ENCODE results near the gene RAC2. TPM values are rescaled to one million over a fixed set of nuclear protein-coding genes. Genes with fewer than 3 reads are reported as not detected.

RAC2 gene
- total RNA-seq, 1 donor from 2014 or later, result 1.2 TPM

DNA sequence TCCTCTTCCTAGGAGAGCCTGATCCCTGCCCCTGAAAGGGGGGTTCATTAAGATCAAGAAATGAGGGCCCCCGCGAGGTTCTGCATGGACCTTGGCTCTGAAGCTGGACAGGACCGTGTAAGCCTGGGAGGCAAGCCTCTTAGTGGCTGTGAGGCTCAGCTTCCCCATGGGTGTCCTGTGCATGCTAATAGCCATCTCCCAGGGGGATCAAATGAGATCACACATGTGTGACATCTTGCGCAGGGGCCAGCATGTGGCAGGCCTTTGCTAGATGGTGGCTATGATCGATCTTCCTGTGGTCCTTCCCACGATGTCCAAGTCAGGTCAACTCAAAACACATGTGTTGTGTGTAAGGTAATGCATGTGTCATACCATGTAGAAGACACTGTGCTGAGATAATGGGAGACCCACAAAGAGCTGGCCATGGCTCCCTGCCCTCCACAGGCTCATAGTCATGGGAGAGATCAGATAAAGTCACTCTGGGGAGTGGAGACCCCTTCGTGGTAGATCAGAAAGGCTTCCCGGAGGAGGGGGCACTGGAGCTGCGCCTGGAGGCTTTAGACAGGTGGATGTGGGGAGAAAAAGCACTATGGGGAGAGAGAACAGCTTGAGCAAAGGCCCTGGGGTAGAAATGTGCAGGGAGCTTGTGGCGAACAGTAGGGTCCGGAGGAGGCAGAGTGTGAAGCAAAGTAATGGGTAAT is 3.7 kb downstream of the RAC2 start:
- Mint-ChIP-seq H3K27ac (no peak overlapping the region), H3K4me1 (ENCODE audit: unreplicated experiment) (peaks cover 4% of the 10 kb centered on the region), H3K36me3 (no peaks in the 10 kb centered on the region), H3K4me3 (no peak overlapping the region), H3K9me3 (no peaks in the 10 kb centered on the region), H3K27me3 (peaks cover 20% of the 10 kb centered on the region)
- TF ChIP-seq, protein P1, sequence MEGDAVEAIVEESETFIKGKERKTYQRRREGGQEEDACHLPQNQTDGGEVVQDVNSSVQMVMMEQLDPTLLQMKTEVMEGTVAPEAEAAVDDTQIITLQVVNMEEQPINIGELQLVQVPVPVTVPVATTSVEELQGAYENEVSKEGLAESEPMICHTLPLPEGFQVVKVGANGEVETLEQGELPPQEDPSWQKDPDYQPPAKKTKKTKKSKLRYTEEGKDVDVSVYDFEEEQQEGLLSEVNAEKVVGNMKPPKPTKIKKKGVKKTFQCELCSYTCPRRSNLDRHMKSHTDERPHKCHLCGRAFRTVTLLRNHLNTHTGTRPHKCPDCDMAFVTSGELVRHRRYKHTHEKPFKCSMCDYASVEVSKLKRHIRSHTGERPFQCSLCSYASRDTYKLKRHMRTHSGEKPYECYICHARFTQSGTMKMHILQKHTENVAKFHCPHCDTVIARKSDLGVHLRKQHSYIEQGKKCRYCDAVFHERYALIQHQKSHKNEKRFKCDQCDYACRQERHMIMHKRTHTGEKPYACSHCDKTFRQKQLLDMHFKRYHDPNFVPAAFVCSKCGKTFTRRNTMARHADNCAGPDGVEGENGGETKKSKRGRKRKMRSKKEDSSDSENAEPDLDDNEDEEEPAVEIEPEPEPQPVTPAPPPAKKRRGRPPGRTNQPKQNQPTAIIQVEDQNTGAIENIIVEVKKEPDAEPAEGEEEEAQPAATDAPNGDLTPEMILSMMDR (conservative IDR thresholded peaks at IDR 0.05), result no peak
- DNase-seq (ENCODE audit: extremely low spot score, unreplicated experiment), result no peak

- DNase-seq (ENCODE audit: extremely low spot score, unreplicated experiment), result no peak
- Mint-ChIP-seq H3K9me3 (no peaks in the 10 kb centered on the region), H3K4me1 (ENCODE audit: unreplicated experiment) (peaks cover 4% of the 10 kb centered on the region), H3K27me3 (peaks cover 22% of the 10 kb centered on the region), H3K4me3 (no peak overlapping the region), H3K27ac (no peak overlapping the region), H3K36me3 (no peaks in the 10 kb centered on the region)
- TF ChIP-seq, protein P1 (conservative IDR thresholded peaks at IDR 0.05), result no peak
Observed at GRCh38 chr22:37239336-37240239, 4.5 kb downstream of the RAC2 start.

DNA sequence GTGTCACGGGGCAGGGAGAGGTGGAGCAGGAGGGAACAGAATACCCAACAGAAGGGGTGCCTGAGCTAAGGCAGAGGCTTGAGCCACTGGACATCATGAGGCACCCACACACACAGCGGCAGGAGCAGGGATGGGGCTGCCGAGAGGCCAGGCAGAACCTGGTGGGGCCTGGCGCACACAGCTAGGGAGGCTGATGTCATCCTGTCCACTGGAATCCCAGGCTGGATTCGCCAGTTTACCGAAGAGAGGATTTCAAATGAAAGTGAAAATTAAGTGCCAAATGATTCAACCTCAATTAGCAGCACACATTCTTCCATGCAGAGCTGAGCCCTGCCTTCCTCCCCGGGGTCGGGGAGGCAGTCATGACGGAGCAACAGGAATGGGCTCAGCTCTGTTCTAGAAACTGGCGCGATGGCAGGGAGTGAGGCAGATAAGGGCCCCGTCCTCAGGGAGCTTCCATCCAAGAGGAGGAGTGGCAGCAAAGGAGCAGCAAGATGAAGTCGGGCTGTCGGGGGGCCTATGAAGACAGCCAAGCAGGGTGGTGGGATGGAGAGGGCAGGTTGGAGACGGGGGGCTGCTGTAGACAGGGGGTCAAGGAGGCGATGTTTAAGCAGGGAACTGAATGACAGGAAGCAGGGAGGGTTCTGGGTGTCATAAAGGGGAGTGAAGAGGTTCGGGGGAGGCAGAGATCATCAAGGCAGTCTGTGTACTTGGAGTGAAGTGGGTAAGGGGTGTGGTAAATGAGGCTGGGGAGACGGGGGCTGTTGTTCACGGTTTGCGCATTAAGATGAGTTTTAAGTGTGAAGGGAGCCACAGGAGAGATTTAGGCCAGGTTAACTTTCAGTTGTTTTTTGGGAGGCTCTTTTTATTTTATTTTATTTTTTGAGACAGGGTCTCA is 6.4 kb downstream of the RAC2 start:
- no peaks in the 10 kb centered on the region for H3K9me3 Mint-ChIP-seq
- H3K4me3 Mint-ChIP-seq, result no peak overlapping the region
- H3K27ac Mint-ChIP-seq, result no peak overlapping the region
- DNase-seq (ENCODE audit: extremely low spot score, unreplicated experiment), result no peak
- TF ChIP-seq, protein P1 (conservative IDR thresholded peaks at IDR 0.05), result no peak
- peaks cover 4% of the 10 kb centered on the region for H3K4me1 Mint-ChIP-seq (ENCODE audit: unreplicated experiment)
- peaks cover 24% of the 10 kb centered on the region for H3K27me3 Mint-ChIP-seq
- no peaks in the 10 kb centered on the region for H3K36me3 Mint-ChIP-seq

- Mint-ChIP-seq H3K27ac (no peak overlapping the region), H3K36me3 (no peaks in the 10 kb centered on the region), H3K27me3 (peaks cover 24% of the 10 kb centered on the region), H3K9me3 (no peaks in the 10 kb centered on the region), H3K4me3 (no peak overlapping the region), H3K4me1 (ENCODE audit: unreplicated experiment) (no peaks in the 10 kb centered on the region)
- TF ChIP-seq, protein P1 (conservative IDR thresholded peaks at IDR 0.05), result no peak
- no peak for DNase-seq (ENCODE audit: extremely low spot score, unreplicated experiment)
Observed at GRCh38 chr22:37235897-37236607, 8.0 kb downstream of the RAC2 start.

Data from type B pancreatic cell (in vitro differentiated cells).